ENCODE measurements around the gene SLC66A1.

Gene SLC66A1

GRCh38 chr1:19311503-19311930 is 609 bp upstream of the SLC66A1 start:
- DNase-seq, result no peak
- TF ChIP-seq GATA1 (IDR thresholded peaks at IDR 0.05; ENCODE audit: low read depth, low read length) (no peak), POLR2A (IDR thresholded peaks at IDR 0.05; ENCODE audit: low read length) (no peak)

- TF ChIP-seq GATA1 (IDR thresholded peaks at IDR 0.05; ENCODE audit: low read depth, low read length) (no peak), POLR2A (IDR thresholded peaks at IDR 0.05; ENCODE audit: low read length) (no peak)
- no peak for DNase-seq
Measured at GRCh38 chr1:19312782-19313635, 883 bp downstream of the SLC66A1 start.

DNA sequence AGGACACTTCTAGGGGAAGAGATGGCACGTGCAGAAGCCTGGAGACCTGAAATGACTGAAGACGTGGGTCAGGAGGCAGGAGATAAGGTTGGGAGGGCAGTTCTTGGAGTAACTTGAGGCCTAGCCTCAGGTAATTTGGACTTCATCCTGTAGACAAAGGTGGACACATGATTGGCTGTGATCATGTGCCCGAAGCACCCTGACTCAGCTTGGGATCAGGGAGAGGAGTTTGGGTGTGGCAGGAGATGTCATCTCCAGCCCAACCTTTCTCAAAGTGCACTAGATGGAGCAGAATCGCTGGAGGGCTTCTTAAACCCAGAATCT is 1.5 kb downstream of the SLC66A1 start:
- no peak for TF ChIP-seq GATA1 (IDR thresholded peaks at IDR 0.05; ENCODE audit: low read depth, low read length)
- no peak for TF ChIP-seq POLR2A (IDR thresholded peaks at IDR 0.05; ENCODE audit: low read length)
- DNase-seq, result peak; percentile 49 to 69

- peak in 1 of 2 experiments; percentile 9 for DNase-seq
- no peak for TF ChIP-seq POLR2A (IDR thresholded peaks at IDR 0.05; ENCODE audit: low read length)
- TF ChIP-seq GATA1 (IDR thresholded peaks at IDR 0.05; ENCODE audit: low read depth, low read length), result no peak
Measured at GRCh38 chr1:19313961-19314882, 2.1 kb downstream of the SLC66A1 start.

GRCh38 chr1:19315378-19316198 is 3.5 kb downstream of the SLC66A1 start:
- no peak for DNase-seq
- TF ChIP-seq GATA1 (IDR thresholded peaks at IDR 0.05; ENCODE audit: low read depth, low read length) (no peak), POLR2A (IDR thresholded peaks at IDR 0.05; ENCODE audit: low read length) (no peak)

DNA sequence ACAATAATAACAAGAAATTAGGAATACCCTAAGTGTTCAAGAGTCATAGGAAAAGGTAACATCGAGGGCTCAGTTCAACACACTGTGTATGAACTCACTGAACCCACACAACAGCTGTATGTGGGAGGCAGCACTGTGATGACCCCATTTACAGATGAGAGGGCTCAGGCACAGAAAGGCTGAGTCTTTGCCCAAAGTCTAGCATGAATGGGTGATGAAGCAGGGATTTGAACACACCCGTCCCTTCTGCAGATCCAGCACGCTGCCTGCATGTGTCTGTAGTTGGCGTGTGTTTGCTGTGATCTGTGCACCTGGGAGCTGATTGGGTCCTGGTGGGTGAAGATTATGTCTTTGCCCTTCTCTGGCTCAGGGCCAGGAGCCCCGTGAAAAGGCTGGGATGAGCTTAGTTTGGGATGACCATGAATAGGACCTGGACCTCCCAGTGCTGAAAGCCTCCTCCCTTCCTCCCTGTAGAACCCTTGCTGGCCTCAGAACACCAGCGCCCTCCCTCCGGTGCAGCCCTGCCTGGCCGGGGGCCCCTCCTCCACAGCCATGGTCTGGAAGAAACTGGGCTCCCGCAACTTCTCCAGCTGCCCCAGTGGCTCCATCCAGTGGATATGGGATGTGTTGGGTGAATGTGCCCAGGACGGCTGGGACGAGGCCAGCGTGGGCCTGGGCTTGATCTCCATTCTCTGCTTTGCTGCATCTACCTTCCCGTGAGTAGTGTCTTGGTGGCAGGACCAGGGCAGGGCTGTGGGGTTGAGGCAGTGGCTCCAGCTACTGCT is 5.2 kb downstream of the SLC66A1 start:
- no peak for DNase-seq
- TF ChIP-seq POLR2A (IDR thresholded peaks at IDR 0.05; ENCODE audit: low read length), result no peak
- no peak for TF ChIP-seq GATA1 (IDR thresholded peaks at IDR 0.05; ENCODE audit: low read depth, low read length)

- TF ChIP-seq POLR2A (IDR thresholded peaks at IDR 0.05; ENCODE audit: low read length) (no peak), GATA1 (IDR thresholded peaks at IDR 0.05; ENCODE audit: low read depth, low read length) (no peak)
- no peak for DNase-seq
Measured at GRCh38 chr1:19319196-19319595, 7.1 kb downstream of the SLC66A1 start.

- DNase-seq, result no peak
- TF ChIP-seq GATA1 (IDR thresholded peaks at IDR 0.05; ENCODE audit: low read depth, low read length) (no peak), POLR2A (IDR thresholded peaks at IDR 0.05; ENCODE audit: low read length) (no peak)
Measured at GRCh38 chr1:19321071-19321470, 8.9 kb downstream of the SLC66A1 start.

DNA sequence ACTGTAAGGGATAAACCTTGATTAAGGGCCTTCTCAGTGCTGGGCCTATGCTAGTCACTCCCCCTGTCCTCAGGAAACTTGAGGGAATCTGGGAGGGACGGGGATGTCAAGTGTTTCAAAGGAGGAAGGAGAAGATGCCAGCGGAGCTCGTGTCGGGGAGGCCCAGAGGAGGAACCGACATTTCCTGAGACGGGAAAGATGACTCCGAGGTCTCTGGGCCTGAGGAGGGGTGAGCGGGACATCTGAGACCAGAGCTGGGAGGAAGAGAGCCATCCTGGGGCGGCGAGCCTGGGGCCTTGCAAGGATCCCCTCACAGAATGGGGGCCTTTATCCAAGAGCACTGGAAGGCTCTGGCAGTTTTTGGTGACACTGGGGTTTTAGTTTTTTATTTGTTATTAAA is 10.4 kb downstream of the SLC66A1 start:
- TF ChIP-seq POLR2A (IDR thresholded peaks at IDR 0.05; ENCODE audit: low read length) (no peak), GATA1 (IDR thresholded peaks at IDR 0.05; ENCODE audit: low read depth, low read length) (no peak)
- DNase-seq, result no peak

GRCh38 chr1:19323987-19324664 is 12.0 kb downstream of the SLC66A1 start:
- no peak for DNase-seq
- no peak for TF ChIP-seq GATA1 (IDR thresholded peaks at IDR 0.05; ENCODE audit: low read depth, low read length)
- TF ChIP-seq POLR2A (IDR thresholded peaks at IDR 0.05; ENCODE audit: low read length), result no peak

DNA sequence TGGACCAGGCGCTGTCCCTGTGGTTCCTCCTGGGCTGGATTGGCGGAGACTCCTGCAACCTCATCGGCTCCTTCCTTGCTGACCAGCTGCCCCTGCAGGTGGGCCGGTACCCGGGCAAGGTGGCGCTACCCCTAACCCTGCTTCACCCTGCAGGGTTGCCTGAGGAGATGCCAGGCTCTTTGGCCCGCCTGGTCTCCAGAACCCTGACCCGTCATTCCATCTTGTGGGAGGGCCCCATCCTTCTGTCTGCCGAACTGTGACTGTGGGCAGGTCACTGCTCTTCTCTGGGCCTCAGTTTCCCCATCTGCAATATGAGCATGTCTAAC is 12.5 kb downstream of the SLC66A1 start:
- TF ChIP-seq GATA1 (IDR thresholded peaks at IDR 0.05; ENCODE audit: low read depth, low read length) (no peak), POLR2A (IDR thresholded peaks at IDR 0.05; ENCODE audit: low read length) (no peak)
- no peak for DNase-seq

DNA sequence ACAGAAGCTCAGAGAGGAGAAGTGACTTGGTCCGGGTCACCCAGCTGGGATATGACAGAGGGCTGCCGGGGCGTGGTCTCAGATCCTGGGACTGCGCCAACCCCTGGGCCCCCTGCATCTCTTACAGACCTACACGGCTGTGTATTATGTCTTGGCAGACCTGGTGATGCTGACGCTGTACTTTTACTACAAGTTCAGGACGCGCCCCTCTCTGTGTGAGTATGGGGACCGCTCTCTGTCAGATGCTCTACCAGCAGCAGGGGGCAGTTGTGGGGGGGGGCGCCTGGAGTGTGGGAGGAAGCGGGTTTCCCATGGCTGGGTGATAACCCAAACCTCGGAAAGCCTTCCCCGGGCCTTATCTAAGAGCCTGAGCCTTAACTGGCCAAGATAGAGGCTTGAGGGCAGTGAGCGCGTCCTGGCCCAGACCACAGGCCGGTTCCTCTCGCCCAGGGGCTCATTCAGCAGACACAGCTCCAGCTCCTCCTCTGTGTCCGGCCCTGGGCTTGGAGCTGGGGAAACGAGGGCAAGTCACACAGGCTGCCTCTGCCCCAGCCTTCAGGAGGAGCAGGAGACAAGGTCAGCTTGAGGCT is 13.3 kb downstream of the SLC66A1 start:
- peak; percentile 69 to 72 for DNase-seq
- TF ChIP-seq GATA1 (IDR thresholded peaks at IDR 0.05; ENCODE audit: low read depth, low read length) (no peak), POLR2A (IDR thresholded peaks at IDR 0.05; ENCODE audit: low read length) (no peak)

All from erythroblast (primary cell).